SK-N-SH (cell line): Measurements from ENCODE around the gene PNPLA1. TPM values are rescaled to one million over a fixed set of nuclear protein-coding genes. Genes with fewer than 3 reads are reported as not detected.

Experiments
- CTCF ChIA-PET: fragments of 300-600, 350-600 bp; formaldehyde crosslinking; extraction: SDS; loops from one replicate; lab custom pipeline; 2021; lab: Yijun Ruan, JAX
- POLR2A ChIA-PET: fragments of 350-600 bp; sonication (Branson Sonifier 250); formaldehyde crosslinking; extraction: SDS; loops from one replicate; lab custom pipeline; 2020; ENCODE audit warnings: antibody characterized with exemption, inconsistent platforms; lab: Yijun Ruan, JAX
- DNase-seq: peaks from one replicate; pipeline ENCODE4 v3.0.0; 2012
- H2AFZ ChIP-seq: fragments of 200-600 bp; sonication (generic); 2 replicates; pipeline ENCODE4 v1.8.1; 2016; ENCODE audit warnings: antibody characterized with exemption, mild to moderate bottlenecking, low read depth
- H3F3A ChIP-seq: fragments of 200-600 bp; sonication (generic); replicated peaks from 2 replicates; pipeline ENCODE3; 2016; ENCODE audit warnings: antibody characterized with exemption, mild to moderate bottlenecking; ENCODE audit not compliant: insufficient read depth
- H3K27ac ChIP-seq, 2 experiments: fragments of 200-500 bp in 1 of 2; fragments of 200-600 bp in 1 of 2; sonication (Bioruptor generic) in 1 of 2; sonication (generic), shearing (Covaris generic) in 1 of 2; 2 replicates each; pipeline versions ENCODE4 v1.5.1 to v1.6.1; 2014 to 2016; ENCODE audit warnings: low read depth in 2 of 2, inconsistent platforms in 1 of 2, low read length in 1 of 2, mild to moderate bottlenecking in 1 of 2, mixed read lengths in 1 of 2
- H3K27me3 ChIP-seq: fragments of 200-600 bp; sonication (generic), shearing (Covaris generic); 2 replicates; pipeline ENCODE4 v1.6.1; 2016; ENCODE audit warnings: mixed run types; ENCODE audit not compliant: insufficient read depth
- H3K36me3 ChIP-seq, 2 experiments: fragments of 200-500 bp in 1 of 2; fragments of 200-600 bp in 1 of 2; sonication (Bioruptor generic) in 1 of 2; sonication (generic) in 1 of 2; replicated peaks in 1 of 2; 2 replicates each; pipeline versions ENCODE3 to v1.5.1; 2014 to 2016; ENCODE audit warnings: low read length in 1 of 2, mild to moderate bottlenecking in 1 of 2; ENCODE audit not compliant: insufficient read depth in 2 of 2, control insufficient read depth in 1 of 2
- H3K4me1 ChIP-seq, 2 experiments: fragments of 200-500 bp in 1 of 2; fragments of 200-600 bp in 1 of 2; sonication (Bioruptor generic) in 1 of 2; sonication (generic), shearing (Covaris generic) in 1 of 2; 2 replicates each; pipeline versions ENCODE4 v1.5.1 to v1.6.1; 2014 to 2016; ENCODE audit warnings: low read depth in 1 of 2, low read length in 1 of 2, mixed run types in 1 of 2; ENCODE audit not compliant: insufficient read depth in 2 of 2, control insufficient read depth in 1 of 2
- H3K4me2 ChIP-seq: fragments of 200-600 bp; sonication (generic), shearing (Covaris generic); 2 replicates; pipeline ENCODE4 v1.6.1; 2017; ENCODE audit warnings: mixed run types
- H3K4me3 ChIP-seq, 2 experiments: fragments of 200-500 bp in 1 of 2; fragments of 200-600 bp in 1 of 2; sonication (Bioruptor generic) in 1 of 2; sonication (generic), shearing (Covaris generic) in 1 of 2; 2 replicates each; pipeline versions ENCODE4 v1.5.1 to v1.8.1; 2014 to 2016; ENCODE audit warnings: low read depth in 2 of 2, inconsistent platforms in 1 of 2, low read length in 1 of 2, mild to moderate bottlenecking in 1 of 2, mixed read lengths in 1 of 2, moderate library complexity in 1 of 2
- H3K79me2 ChIP-seq: fragments of 200-600 bp; sonication (generic); 2 replicates; pipeline ENCODE4 v1.8.1; 2017; ENCODE audit warnings: mild to moderate bottlenecking; ENCODE audit not compliant: insufficient read depth
- H3K9ac ChIP-seq: fragments of 200-600 bp; sonication (generic); 2 replicates; pipeline ENCODE4 v1.6.1; 2017; ENCODE audit warnings: mixed run types
- H3K9me2 ChIP-seq: fragments of 200-600 bp; sonication (generic); 2 replicates; pipeline ENCODE4 v1.6.1; 2017; ENCODE audit warnings: mixed run types
- H3K9me3 ChIP-seq: fragments of 200-600 bp; sonication (generic); 2 replicates; pipeline ENCODE4 v1.6.1; 2017; ENCODE audit warnings: mixed run types, mild to moderate bottlenecking, moderate library complexity
- H4K20me1 ChIP-seq: fragments of 200-600 bp; sonication (generic); 2 replicates; pipeline ENCODE4 v1.6.1; 2017; ENCODE audit warnings: mild to moderate bottlenecking, mixed run types; ENCODE audit not compliant: insufficient read depth
- CHD2 ChIP-seq: fragments of 150-350 bp; IDR thresholded peaks from 2 replicates; pipeline ENCODE4 v1.6.1; 2018; ENCODE audit warnings: low read length; ENCODE audit not compliant: partially characterized antibody
- ELF1 ChIP-seq: IDR thresholded peaks from 2 replicates; pipeline ENCODE4 v1.4.0; 2012
- EP300 ChIP-seq, 2 experiments: IDR thresholded peaks; 2 replicates each; pipeline versions ENCODE4 v1.4.0 to v1.6.1; 2012; ENCODE audit warnings: borderline replicate concordance in 1 of 2, low read depth in 1 of 2, low read length in 1 of 2
- EZH2phosphoT487 ChIP-seq: fragments of 200-600 bp; sonication (generic); IDR thresholded peaks from 2 replicates; pipeline ENCODE4 v1.6.1; 2017; ENCODE audit warnings: low read depth, mixed run types, mild to moderate bottlenecking, antibody characterized with exemption, moderate library complexity, borderline replicate concordance
- FOXM1 ChIP-seq: IDR thresholded peaks from 2 replicates; pipeline ENCODE4 v1.4.0; 2012; ENCODE audit warnings: low read depth, mild to moderate bottlenecking
- GABPA ChIP-seq: IDR thresholded peaks from 2 replicates; pipeline ENCODE4 v1.4.0; 2012; ENCODE audit warnings: low read depth, mild to moderate bottlenecking
- GATA2 ChIP-seq: sonication (generic); formaldehyde crosslinking; IDR thresholded peaks from 2 replicates; pipeline ENCODE4 v1.5.0; 2020; ENCODE audit warnings: mild to moderate bottlenecking, missing genetic modification reagents
- IRF3 ChIP-seq: fragments of 150-350 bp; IDR thresholded peaks from 2 replicates; pipeline ENCODE4 v1.6.1; 2016; ENCODE audit warnings: mild to moderate bottlenecking, low read depth, low read length
- JUND ChIP-seq: IDR thresholded peaks from 2 replicates; pipeline ENCODE4 v1.4.0; 2012
- MAX ChIP-seq: IDR thresholded peaks from 2 replicates; pipeline ENCODE4 v1.4.0; 2012; ENCODE audit warnings: low read depth
- MEF2A ChIP-seq: IDR thresholded peaks from 2 replicates; pipeline ENCODE4 v1.4.0; 2012; ENCODE audit warnings: low read depth, borderline replicate concordance
- POLR2AphosphoS5 ChIP-seq: IDR thresholded peaks from 2 replicates; pipeline ENCODE4 v1.6.1; 2012; ENCODE audit warnings: low read depth, low read length
- RAD21 ChIP-seq: IDR thresholded peaks from 2 replicates; pipeline ENCODE4 v1.6.1; 2012; ENCODE audit warnings: mild to moderate bottlenecking, low read length
- RCOR1 ChIP-seq: fragments of 150-350 bp; IDR thresholded peaks from 2 replicates; pipeline ENCODE4 v1.6.1; 2017; ENCODE audit warnings: antibody characterized with exemption, low read length
- REST ChIP-seq: IDR thresholded peaks from 2 replicates; pipeline ENCODE4 v1.6.1; 2012; ENCODE audit warnings: mild to moderate bottlenecking, low read depth, low read length, moderate library complexity
- SIN3A ChIP-seq: IDR thresholded peaks from 2 replicates; pipeline ENCODE4 v1.6.1; 2012; ENCODE audit warnings: low read depth, mild to moderate bottlenecking, low read length, moderate library complexity, borderline replicate concordance
- TEAD4 ChIP-seq: IDR thresholded peaks from 2 replicates; pipeline ENCODE4 v1.4.0; 2012; ENCODE audit warnings: mild to moderate bottlenecking, borderline replicate concordance; ENCODE audit not compliant: insufficient read depth
- USF1 ChIP-seq: IDR thresholded peaks from 2 replicates; pipeline ENCODE4 v1.4.0; 2012; ENCODE audit warnings: low read depth, borderline replicate concordance
- USF2 ChIP-seq: fragments of 150-350 bp; IDR thresholded peaks from 2 replicates; pipeline ENCODE4 v1.6.1; 2017; ENCODE audit warnings: antibody characterized with exemption, low read length, low read depth, borderline replicate concordance
- WGBS: methylation state at CpG from one replicate; pipeline ENCODE4 v1.1.6; 2017; ENCODE audit warnings: low lambda C conversion rate; 5-methylcytosine and 5-hydroxymethylcytosine counted together
- polyA plus RNA-seq, 3 experiments: library from polyadenylated mRNA; depleted of rRNA; stranded (reverse); fragments of >200 nt; gene quantifications; 2 replicates each; pipeline ENCODE4 v1.2.3, GENCODE V29; 2012

PNPLA1 gene
- polyA plus RNA-seq, 1 of the 3 experiments (the other 2 are of a cell fraction), result not detected

GRCh38 chr6:36235309-36235708 is 34.6 kb upstream of the PNPLA1 start:
- Histone ChIP-seq H2AFZ (no peak overlapping the region), H3K4me2 (no peak overlapping the region), H3K27ac (no peak overlapping the region), H3K79me2 (no peaks in the 10 kb centered on the region), H4K20me1 (no peaks in the 10 kb centered on the region), H3K9ac (no peak overlapping the region), H3K27me3 (no peaks in the 10 kb centered on the region), H3K4me3 (no peak overlapping the region), H3F3A (no peaks in the 10 kb centered on the region), H3K9me3 (no peaks in the 10 kb centered on the region), H3K36me3 (peaks cover 0 to 30% of the 10 kb centered on the region in 2 experiments), H3K4me1 (no peaks in the 10 kb centered on the region; a peak in 1 of 4 replicates), H3K9me2 (no peaks in the 10 kb centered on the region)
- no peak for DNase-seq
- 87% methylated on average over 3 of the region's 3 CpGs for WGBS
- CTCF ChIA-PET, result interaction anchor here (1.3 kb wide), 1 partner anchor 9 kb away, joined by 3 read pairs; no protein-coding TSS in a partner anchor
- no peak for TF ChIP-seq EP300 (IDR thresholded peaks at IDR 0.05; ENCODE audit: borderline replicate concordance in 1 of 2, low read depth in 1 of 2, low read length in 1 of 2)
- TF ChIP-seq RAD21, result no peak
- no peak for TF ChIP-seq EZH2phosphoT487
- TF ChIP-seq MEF2A, result no peak
- TF ChIP-seq USF2, result no peak
- no peak for TF ChIP-seq SIN3A
- TF ChIP-seq IRF3, result no peak
- TF ChIP-seq RCOR1, result no peak
- TF ChIP-seq USF1, result no peak
- no peak for TF ChIP-seq TEAD4
- no peak for TF ChIP-seq MAX
- no peak for TF ChIP-seq CHD2
- POLR2A ChIA-PET, result no interaction called here

GRCh38 chr6:36235862-36236261 is 34.0 kb upstream of the PNPLA1 start:
- no peaks in the 10 kb centered on the region for H3K4me1 ChIP-seq
- H3K9me2 ChIP-seq, result no peaks in the 10 kb centered on the region
- no peak overlapping the region for H3K4me3 ChIP-seq
- H3K79me2 ChIP-seq, result no peaks in the 10 kb centered on the region
- no peaks in the 10 kb centered on the region for H4K20me1 ChIP-seq
- no peaks in the 10 kb centered on the region for H3F3A ChIP-seq
- H3K27ac ChIP-seq, result no peak overlapping the region
- ChIA-PET POLR2A (no interaction called here), CTCF (interaction anchor here (1.5 kb wide), 1 partner anchor 9 kb away, joined by 6 read pairs; no protein-coding TSS in a partner anchor)
- 97% methylated on average over 17 of the region's 17 CpGs for WGBS
- no peak overlapping the region for H3K4me2 ChIP-seq
- peaks cover 0 to 25% of the 10 kb centered on the region in 2 experiments for H3K36me3 ChIP-seq
- no peak for DNase-seq
- no peaks in the 10 kb centered on the region for H3K27me3 ChIP-seq
- no peak overlapping the region for H3K9ac ChIP-seq
- H2AFZ ChIP-seq, result no peak overlapping the region
- TF ChIP-seq JUND (no peak), GABPA (no peak), POLR2AphosphoS5 (no peak), FOXM1 (no peak), GATA2 (CRISPR knock-in tag) (no peak), REST (no peak), ELF1 (no peak)
- no peaks in the 10 kb centered on the region for H3K9me3 ChIP-seq
